ENCODE data around the gene UTS2R.

DNA sequence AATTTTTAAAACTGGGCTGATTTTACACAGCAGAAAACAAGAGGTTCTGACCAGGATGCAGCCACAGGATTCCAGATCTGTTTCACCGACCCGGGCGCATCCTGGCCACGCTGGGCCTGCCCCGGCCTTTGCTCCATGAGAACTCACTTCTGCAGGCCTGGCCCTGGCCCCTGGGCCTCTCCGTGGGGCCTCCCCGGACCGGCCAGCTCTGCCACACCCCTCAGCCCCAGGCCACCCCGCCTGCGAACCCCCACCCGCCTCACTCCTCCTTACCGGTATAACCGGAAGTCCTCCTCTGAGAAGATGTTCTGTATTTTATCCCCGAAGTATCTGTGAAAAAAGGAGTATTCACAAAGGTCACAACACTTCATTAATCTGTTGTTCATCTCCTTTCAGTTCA is 33.5 kb downstream of the UTS2R start:
- TF ChIP-seq, protein P1, sequence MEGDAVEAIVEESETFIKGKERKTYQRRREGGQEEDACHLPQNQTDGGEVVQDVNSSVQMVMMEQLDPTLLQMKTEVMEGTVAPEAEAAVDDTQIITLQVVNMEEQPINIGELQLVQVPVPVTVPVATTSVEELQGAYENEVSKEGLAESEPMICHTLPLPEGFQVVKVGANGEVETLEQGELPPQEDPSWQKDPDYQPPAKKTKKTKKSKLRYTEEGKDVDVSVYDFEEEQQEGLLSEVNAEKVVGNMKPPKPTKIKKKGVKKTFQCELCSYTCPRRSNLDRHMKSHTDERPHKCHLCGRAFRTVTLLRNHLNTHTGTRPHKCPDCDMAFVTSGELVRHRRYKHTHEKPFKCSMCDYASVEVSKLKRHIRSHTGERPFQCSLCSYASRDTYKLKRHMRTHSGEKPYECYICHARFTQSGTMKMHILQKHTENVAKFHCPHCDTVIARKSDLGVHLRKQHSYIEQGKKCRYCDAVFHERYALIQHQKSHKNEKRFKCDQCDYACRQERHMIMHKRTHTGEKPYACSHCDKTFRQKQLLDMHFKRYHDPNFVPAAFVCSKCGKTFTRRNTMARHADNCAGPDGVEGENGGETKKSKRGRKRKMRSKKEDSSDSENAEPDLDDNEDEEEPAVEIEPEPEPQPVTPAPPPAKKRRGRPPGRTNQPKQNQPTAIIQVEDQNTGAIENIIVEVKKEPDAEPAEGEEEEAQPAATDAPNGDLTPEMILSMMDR (IDR thresholded peaks at IDR 0.05; ENCODE audit: low read depth, low read length): no peak
- no peak for TF ChIP-seq EZH2phosphoT487 (IDR thresholded peaks at IDR 0.05; ENCODE audit: low read depth)
